ENCODE results near the gene MCL1.

Gene MCL1

DNA sequence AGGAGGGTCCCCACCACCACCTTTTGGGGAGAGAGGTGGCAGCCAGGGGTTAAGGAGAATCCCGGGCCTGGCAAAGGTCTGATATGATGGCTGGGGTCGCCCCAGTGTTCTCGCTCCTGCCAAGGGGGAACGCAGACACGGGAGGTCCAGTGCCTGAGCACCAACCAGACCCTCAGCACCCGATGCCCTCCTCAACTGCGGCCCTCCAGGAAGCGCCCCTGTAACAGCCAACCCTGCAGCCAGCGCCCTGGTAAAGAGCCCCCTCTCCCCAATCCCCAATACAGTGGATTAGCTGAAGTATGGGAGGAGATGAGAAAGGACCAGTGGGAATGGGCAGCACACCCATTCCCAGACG, 19.8 kb downstream of the MCL1 start:
- DNase-seq (ENCODE audit: extremely low spot score, insufficient read length, low read depth) (no peak), FAIRE-seq (no peak)

DNA sequence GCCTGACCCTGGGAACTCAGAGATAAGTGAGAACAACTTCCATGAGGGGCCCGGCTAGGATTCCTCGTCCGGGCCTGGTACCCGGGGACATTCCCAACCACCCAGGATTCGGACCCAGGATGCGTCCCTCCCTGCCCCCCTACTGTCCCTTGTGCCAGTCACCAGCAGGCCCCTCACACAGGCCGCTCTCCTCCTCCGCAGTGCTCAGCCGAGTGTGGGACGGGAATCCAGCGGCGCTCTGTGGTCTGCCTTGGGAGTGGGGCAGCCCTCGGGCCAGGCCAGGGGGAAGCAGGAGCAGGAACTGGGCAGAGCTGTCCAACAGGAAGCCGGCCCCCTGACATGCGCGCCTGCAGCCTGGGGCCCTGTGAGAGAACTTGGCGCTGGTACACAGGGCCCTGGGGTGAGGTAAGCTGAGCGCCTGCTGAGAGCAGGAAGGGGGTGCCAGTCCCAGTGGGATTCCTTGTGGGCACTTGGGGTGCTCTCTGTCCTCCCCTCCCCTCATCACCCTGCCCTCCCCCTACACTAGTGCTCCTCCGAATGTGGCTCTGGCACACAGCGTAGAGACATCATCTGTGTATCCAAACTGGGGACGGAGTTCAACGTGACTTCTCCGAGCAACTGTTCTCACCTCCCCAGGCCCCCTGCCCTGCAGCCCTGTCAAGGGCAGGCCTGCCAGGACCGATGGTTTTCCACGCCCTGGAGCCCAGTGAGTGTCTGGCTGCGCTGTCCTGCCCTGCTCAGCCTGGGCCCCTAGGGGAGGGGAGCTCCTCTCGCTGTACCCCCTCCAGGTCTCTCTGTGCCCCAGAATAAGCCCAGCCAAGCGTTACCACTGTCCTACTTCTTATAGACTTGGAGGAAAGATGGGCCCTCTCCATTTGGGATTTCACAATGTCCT, 20.4 kb downstream of the MCL1 start:
- DNase-seq (ENCODE audit: extremely low spot score, insufficient read length, low read depth) (no peak), FAIRE-seq (no peak)

DNA sequence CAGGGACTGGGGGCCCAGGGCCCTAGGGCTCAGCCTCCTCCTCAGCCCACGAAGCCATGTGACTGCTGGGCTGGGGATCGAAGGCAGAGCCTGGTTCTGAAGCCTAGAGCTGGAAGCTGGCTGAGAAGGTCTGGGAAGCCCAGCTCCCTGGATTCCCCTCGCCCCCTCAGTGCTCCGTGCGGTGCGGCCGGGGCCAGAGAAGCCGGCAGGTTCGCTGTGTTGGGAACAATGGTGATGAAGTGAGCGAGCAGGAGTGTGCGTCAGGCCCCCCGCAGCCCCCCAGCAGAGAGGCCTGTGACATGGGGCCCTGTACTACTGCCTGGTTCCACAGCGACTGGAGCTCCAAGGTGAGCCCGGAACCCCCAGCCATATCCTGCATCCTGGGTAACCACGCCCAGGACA, 21.1 kb downstream of the MCL1 start:
- DNase-seq (ENCODE audit: extremely low spot score, insufficient read length, low read depth) (no peak), FAIRE-seq (no peak)

DNA sequence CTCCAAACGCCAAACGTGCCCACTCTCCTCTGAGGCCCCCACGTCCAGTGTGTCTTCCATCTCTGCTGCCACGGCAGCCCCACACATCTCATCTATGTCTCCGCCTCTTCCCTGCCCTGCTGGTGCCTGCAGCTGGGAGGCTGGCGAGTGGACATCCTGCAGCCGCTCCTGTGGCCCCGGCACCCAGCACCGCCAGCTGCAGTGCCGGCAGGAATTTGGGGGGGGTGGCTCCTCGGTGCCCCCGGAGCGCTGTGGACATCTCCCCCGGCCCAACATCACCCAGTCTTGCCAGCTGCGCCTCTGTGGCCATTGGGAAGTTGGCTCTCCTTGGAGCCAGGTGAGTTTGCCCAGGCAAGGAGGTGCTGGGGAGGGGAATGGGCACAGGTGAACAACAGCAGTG, 21.6 kb downstream of the MCL1 start:
- DNase-seq (ENCODE audit: extremely low spot score, insufficient read length, low read depth) (no peak), FAIRE-seq (no peak)

DNA sequence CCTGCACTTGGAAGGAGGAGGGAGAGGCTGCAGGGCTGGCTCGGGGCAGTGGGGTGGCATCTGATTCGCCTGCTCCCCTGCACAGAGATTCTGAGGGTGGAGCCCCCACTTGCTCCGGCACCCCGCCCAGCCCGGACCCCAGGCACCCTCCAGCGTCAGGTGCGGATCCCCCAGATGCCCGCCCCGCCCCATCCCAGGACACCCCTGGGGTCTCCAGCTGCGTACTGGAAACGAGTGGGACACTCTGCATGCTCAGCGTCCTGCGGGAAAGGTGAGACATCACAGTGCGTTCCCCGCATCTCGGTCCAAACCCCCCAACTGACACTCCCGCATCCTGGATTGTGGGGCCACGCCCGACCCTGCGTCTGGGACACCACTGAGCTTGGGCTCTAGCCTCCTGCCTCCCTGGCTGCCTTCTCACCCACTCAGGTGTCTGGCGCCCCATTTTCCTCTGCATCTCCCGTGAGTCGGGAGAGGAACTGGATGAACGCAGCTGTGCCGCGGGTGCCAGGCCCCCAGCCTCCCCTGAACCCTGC, 22.3 kb downstream of the MCL1 start:
- no peak for FAIRE-seq

DNA sequence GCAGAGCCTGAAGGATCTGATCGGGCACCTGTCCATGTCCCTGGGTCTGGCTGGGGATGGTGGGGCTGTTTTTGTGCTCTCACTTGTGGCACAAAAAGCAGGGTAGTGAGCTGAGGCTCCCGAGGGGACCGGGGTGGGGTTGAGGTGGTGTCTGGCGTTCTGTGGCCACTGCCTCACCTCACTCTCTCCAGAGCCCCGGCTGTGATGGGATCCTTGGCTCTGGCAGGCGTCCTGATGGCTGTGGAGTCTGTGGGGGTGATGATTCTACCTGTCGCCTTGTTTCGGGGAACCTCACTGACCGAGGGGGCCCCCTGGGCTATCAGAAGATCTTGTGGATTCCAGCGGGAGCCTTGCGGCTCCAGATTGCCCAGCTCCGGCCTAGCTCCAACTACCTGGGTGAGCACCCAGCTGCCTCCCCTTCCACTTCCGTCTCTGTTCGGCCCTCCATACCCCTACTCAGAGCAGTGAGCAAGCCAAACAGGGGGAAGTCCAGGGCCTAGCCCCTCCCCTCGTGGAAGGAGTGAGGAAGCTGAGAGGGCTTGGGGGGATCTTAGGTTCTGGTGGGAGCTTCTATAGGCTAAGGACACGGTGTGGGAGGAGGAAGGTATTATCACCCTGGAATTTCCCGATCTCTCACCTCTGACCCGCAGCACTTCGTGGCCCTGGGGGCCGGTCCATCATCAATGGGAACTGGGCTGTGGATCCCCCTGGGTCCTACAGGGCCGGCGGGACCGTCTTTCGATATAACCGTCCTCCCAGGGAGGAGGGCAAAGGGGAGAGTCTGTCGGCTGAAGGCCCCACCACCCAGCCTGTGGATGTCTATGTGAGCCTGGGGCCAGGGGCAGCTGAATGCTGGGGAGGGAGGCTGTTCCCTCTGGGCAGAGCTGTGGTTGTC, 23.2 kb downstream of the MCL1 start:
- FAIRE-seq = no peak
- no peak for DNase-seq (ENCODE audit: extremely low spot score, insufficient read length, low read depth)

More for the DNA sequence above, 22.3 kb downstream of the MCL1 start:
- DNase-seq (ENCODE audit: extremely low spot score, insufficient read length, low read depth) = no peak

DNA sequence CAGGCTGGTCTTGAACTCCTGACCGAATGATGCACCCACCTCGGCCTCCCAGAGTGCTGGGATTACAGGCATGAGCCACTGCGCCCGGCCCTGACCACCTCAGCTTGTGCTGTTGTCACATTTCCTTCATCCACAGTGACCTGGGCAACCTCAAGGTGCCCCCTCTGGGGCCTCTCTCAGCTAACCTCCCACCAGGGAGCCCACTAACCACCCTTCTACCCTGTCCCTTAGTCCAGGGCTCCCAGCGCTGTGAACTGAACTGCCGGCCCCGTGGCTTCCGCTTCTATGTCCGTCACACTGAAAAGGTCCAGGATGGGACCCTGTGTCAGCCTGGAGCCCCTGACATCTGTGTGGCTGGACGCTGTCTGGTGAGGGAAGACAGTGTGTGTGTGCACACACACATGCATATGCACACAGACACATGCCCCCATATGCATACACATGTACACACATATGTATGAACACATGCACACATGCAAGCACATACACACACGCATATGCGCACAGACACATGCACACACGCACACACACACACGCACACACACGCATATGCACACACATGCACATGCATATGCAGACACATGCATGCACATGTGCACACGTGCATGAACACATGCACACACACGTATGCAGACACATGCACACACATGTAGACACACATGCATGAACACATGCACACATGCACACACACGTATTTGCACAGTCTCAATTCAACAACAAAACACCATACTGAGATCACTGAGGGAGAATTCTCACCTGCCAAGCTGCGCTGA, 24.0 kb downstream of the MCL1 start:
- DNase-seq (ENCODE audit: extremely low spot score, insufficient read length, low read depth) (no peak), FAIRE-seq (no peak)

DNA sequence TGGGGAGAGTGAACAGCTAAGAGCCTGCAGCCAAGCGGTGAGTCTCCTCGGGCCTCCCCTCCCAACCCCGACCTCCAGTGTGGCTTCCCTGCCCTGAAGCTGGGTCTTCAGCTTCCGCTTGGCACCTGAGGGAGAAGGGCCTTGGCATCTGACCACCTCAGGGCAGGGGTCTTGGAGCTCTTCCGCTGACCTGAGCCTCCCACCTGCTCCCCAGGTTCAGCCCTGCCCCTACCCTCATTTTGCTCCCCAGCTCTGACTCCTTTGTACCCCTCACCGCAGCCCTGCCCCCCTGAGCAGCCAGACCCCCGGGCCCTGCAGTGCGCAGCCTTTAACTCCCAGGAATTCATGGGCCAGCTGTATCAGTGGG, 25.3 kb downstream of the MCL1 start:
- DNase-seq (ENCODE audit: extremely low spot score, insufficient read length, low read depth) = no peak
- no peak for FAIRE-seq

DNA sequence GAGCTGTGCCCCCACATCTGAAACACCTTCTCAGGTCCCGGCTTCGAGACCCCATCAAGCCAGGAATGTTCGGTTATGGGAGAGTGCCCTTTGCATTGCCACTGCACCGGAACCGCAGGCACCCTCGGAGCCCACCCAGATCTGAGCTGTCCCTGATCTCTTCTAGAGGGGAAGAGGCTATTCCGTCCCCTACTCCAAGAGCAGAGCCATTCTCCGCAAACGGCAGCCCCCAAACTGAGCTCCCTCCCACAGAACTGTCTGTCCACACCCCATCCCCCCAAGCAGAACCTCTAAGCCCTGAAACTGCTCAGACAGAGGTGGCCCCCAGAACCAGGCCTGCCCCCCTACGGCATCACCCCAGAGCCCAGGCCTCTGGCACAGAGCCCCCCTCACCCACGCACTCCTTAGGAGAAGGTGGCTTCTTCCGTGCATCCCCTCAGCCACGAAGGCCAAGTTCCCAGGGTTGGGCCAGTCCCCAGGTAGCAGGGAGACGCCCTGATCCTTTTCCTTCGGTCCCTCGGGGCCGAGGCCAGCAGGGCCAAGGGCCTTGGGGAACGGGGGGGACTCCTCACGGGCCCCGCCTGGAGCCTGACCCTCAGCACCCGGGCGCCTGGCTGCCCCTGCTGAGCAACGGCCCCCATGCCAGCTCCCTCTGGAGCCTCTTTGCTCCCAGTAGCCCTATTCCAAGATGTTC, 25.9 kb downstream of the MCL1 start:
- FAIRE-seq (no peak), DNase-seq (ENCODE audit: extremely low spot score, insufficient read length, low read depth) (no peak)

DNA sequence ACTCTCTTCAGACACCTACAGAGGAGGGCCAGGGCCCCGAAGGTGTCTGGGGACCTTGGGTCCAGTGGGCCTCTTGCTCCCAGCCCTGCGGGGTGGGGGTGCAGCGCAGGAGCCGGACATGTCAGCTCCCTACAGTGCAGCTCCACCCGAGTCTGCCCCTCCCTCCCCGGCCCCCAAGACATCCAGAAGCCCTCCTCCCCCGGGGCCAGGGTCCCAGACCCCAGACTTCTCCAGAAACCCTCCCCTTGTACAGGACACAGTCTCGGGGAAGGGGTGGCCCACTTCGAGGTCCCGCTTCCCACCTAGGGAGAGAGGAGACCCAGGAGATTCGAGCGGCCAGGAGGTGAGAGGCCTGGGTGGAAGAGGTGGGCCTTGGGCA, 26.5 kb downstream of the MCL1 start:
- no peak for FAIRE-seq

DNA sequence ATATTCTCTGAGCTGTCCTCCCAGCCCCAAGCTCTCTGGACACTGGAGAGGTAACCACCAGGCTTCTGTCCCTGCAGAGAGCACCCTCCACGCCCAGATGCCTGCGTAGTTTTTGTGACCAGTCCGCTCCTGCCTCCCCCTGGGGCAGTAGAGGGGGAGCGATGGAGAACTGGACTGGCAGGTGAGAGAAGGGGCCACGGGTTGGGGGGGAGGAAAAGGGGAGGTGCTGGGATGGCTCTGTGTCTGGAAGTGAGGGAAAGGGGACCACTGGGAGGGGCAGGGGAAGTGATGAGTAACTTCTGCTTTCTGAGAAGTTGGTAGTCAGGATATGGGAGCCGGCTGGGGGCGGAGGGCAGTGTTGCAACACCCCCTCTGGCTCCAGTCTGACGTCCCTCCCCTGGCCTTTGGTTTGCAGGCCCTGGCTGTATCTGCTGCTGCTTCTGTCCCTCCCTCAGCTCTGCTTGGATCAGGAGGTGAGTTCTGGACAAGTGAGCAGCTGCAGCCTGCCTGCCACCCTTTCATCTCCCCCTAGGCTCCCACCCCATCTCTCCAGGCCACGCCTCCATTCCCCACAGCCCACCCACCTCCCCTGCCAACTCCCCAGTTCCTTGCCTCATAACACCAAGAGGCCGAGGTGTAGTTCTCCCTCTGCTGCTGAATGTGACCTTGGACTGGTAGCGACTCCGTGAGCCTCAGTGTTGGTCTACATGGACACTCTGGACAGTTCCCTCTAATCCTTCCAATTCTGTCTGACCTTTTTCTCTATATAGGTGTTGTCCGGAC, 27.1 kb downstream of the MCL1 start:
- no peak for DNase-seq (ENCODE audit: extremely low spot score, insufficient read length, low read depth)

More for the DNA sequence above, 26.5 kb downstream of the MCL1 start:
- DNase-seq (ENCODE audit: extremely low spot score, insufficient read length, low read depth) = no peak

DNA sequence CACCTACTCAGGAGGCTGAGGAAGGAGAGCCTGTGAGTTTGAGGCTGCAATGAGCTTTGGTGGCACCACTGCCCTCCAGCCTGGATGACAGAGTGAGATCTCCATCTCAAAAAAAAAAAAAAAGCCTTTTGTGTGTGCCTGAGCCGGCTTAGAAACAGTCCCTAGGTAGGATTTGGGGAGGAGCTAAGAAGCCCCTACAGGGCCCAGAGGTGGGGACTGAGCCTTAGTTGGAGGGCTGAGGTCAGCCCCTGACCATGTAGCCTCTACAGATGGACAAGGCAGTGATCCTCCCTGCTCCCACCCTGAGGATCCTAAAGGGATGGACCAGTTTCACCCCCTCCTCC, 27.7 kb downstream of the MCL1 start:
- FAIRE-seq (no peak), DNase-seq (ENCODE audit: extremely low spot score, insufficient read length, low read depth) (no peak)

More for the DNA sequence above, 27.1 kb downstream of the MCL1 start:
- no peak for FAIRE-seq

DNA sequence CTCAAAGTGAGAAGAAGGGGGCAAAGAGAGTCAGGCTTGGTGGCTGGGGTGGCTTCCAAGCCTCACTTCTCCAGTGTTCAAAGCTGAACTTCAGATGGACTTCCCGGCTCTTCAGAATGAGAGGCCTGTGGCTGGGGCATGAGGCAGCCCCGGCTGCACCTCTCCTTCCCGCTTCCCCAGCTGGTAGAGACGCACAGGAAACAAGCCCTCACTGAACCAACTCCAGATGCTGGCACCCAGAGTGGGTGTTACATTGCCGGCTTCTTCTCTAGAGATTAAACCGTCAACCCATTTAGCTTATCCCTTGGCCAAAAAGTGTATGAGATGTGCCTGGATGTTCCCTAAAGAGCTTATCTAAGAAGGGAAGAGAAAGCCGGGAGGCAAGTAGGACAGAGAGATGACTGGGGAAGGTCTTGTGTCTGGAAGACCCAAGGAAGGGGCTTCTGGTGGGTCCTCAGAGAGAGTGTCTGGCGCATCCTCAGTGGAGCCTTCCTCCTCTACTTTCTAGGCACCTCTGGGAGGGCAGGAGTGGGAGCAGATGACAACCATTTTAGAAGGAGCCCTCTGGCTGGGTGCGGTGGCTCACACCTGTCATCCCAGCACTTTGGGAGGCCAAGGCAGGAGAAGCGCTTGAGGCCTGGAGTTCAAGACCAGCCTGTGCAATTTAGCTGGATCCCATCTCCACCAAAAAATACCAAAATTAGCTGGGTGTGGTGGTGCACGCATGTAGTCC, 28.2 kb downstream of the MCL1 start:
- no peak for FAIRE-seq
- no peak for DNase-seq (ENCODE audit: extremely low spot score, insufficient read length, low read depth)

DNA sequence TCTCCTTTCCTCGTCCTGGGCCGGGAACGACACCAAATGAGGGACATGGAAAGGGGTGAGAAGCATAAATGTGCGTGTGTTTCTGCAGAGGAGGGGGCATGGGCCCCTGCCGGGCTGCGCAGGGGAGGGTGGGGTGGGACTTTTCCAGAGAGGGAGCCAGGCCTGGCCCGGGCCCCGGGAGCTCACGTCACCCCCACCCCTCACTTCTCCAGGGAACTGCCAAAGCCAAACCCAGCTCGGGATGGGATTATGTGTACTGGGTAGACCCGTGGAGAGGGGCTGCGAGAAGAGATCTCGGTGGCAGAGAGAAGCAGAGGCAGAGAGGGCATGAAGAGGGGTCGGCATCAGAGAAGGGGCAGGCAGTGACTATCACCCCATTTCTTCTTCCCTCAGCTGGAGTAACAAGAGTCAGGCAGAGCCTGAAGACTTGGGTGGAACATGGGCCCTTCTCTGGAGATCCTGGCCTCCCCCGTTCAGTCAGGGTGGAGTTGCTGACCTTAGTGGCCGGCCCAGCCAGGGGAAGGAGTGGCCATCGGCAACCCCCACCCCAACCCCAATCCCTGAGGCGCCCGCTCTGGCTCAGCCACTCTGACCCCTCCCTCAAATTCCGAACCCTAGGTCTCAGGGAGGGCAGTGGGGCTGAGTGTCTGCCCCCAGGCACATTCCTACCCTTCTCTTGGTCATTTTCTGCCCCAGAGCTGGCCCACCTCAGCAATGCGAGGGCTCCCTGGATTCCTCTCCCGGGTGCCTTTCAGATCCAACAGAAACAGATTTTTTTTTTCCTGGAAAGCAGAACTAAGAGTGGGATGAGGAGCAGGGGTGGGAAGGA, 29.0 kb downstream of the MCL1 start:
- FAIRE-seq = no peak

DNA sequence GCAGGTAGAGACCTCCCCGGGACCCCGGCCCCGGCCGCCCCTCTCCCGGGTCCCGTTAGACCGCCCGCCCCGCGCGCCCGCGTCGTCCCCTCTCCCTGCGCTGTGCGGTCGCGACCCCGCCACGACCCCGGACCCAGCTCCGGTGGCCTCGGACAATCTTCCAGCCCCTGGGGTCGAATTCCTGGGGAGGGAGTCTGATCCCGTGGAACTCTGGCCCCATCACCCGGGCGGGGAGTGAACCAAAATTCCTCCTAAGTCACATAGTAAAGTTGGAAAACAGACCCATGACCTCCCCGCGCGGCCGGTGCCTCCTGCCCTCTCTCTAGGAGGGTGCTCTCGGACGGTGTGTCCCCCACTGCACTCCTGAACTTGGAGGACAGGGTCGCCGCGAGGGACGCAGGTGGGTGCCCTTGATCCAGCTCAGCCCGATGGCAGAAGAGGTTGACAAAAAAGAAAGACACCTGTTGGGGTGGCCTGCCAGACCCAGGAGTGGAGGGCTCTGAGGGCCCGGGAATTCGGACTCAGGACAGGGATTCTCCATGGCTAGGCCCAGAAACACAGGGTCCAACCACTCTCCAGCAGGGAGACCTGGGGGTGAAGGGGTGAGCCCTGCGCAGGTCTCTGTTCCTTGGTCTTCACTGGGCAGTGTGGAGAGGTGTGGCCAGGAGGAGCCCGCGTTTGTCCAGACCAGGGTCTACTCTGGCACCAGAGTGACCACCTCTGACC, 29.8 kb downstream of the MCL1 start:
- no peak for DNase-seq (ENCODE audit: extremely low spot score, insufficient read length, low read depth)

More for the DNA sequence above, 29.0 kb downstream of the MCL1 start:
- no peak for DNase-seq (ENCODE audit: extremely low spot score, insufficient read length, low read depth)

DNA sequence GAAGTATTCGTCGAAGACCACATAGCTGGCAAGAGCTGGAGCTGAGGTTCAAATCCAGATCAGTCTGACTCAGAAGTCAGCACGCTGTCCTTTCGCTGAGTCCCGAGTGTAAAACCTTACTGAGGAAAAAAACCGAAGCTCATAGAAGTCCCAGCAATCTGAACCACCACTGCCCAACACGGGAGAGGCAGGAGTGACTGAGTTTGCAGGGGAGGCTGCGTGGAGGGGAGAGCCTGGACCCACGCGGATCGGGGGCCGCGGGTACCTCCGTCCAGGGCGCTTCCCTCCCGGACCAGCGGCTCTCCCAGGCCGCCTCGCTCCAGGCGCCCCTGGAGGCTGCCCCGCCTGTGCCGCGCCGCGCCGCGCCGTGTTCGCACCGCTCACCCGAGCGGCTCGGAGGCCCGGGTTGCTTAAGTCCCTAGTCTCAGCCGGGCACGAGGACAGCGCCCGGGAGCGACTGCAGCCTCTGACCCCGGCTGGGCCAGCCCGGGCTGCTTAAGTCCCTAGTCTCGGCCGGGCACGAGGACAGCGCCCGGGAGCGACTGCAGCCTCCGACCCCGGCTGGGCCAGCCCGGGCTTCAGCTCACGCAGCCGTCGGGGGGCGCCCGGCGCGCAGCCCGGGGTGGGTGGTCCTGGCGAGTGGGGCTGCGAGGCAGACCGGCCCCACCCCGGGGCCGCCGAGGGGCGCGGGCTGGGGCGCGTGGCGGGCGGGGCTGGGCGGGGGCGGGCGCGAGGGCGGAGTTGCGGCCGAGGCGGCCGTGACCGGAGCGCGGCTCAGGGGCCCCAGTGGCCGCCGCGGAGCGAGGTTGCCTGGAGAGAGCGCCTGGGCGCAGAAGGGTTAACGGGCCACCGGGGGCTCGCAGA, 30.5 kb downstream of the MCL1 start, which contains the start of gene ADAMTSL4:
TSS of gene ADAMTSL4 (plus strand) at position 777 of the 864 bp plus-strand sequence. CDS start 2,881 bp downstream, outside the sequence.
- DNase-seq (ENCODE audit: extremely low spot score, insufficient read length, low read depth) = no peak
- FAIRE-seq = no peak

More for the DNA sequence above, 29.8 kb downstream of the MCL1 start:
- FAIRE-seq = no peak

Measured in GM18507 (cell line).